WTC11 (cell line): ENCODE results near the gene DLGAP4. TPM values are rescaled to one million over a fixed set of nuclear protein-coding genes. Genes with fewer than 3 reads are reported as not detected.
"Not testable (repeated sequence)": the region's sequence is repeated elsewhere in the genome, so short reads cannot be mapped to it uniquely, and the experiment has no call there.

Experiments
- ATAC-seq: fragments of 200-7000 bp; cut with Tn5 transposase; 2 replicates; pipeline ENCODE4 v1.10.0; 2021; ENCODE audit warnings: mild to moderate bottlenecking, moderate library complexity
- CTCF ChIA-PET: fragments of 300-600 bp; sonication (Branson Sonifier 250); formaldehyde crosslinking; loops from one replicate; lab custom pipeline; 2021; ENCODE audit warnings: antibody characterized with exemption; lab: Charles Lee
- POLR2A ChIA-PET: fragments of 350-600 bp; sonication (Branson Sonifier 250); formaldehyde crosslinking; loops from one replicate; lab custom pipeline; 2021; ENCODE audit warnings: antibody characterized with exemption; lab: Charles Lee
- DNase-seq: peaks from one replicate; pipeline ENCODE4 v3.0.0; 2021; ENCODE audit warnings: low spot score
- H3K27ac Mint-ChIP-seq: 2 replicates; pipeline ENCODE4 v1.8.0; 2021; ENCODE audit warnings: mixed read lengths
- H3K27me3 Mint-ChIP-seq: 2 replicates; pipeline ENCODE4 v1.8.0; 2021; ENCODE audit warnings: low read depth, mild to moderate bottlenecking, moderate library complexity, mixed read lengths
- H3K36me3 Mint-ChIP-seq: 2 replicates; pipeline ENCODE4 v1.8.0; 2021; ENCODE audit warnings: mixed read lengths
- H3K4me1 Mint-ChIP-seq: 2 replicates; pipeline ENCODE4 v1.8.0; 2022; ENCODE audit warnings: mixed read lengths
- H3K4me3 Mint-ChIP-seq: 2 replicates; pipeline ENCODE4 v1.8.0; 2021; ENCODE audit warnings: mild to moderate bottlenecking, moderate library complexity, mixed read lengths
- H3K9me3 Mint-ChIP-seq: 2 replicates; pipeline ENCODE4 v1.8.0; 2021; ENCODE audit warnings: mixed read lengths
- AR ChIP-seq: fragments of 250-450 bp; sonication (Bioruptor Pico); IDR thresholded peaks from 2 replicates; pipeline ENCODE4 v1.9.0; 2021; ENCODE audit warnings: mild to moderate bottlenecking
- ATF1 ChIP-seq: sonication (generic); formaldehyde crosslinking; IDR thresholded peaks from 2 replicates; pipeline ENCODE4 v1.8.1; 2023; ENCODE audit warnings: mild to moderate bottlenecking, moderate library complexity, missing genetic modification reagents
- CREM ChIP-seq: sonication (generic); formaldehyde crosslinking; IDR thresholded peaks from 2 replicates; pipeline ENCODE4 v1.8.1; 2022; ENCODE audit warnings: mild to moderate bottlenecking, missing genetic modification reagents, moderate library complexity
- ERG ChIP-seq: fragments of 250-450 bp; sonication (Bioruptor Pico); IDR thresholded peaks from 2 replicates; pipeline ENCODE4 v1.8.0; 2021; ENCODE audit warnings: mild to moderate bottlenecking
- GRHL2 ChIP-seq: fragments of 250-450 bp; sonication (Bioruptor Pico); IDR thresholded peaks from 2 replicates; pipeline ENCODE4 v1.8.0; 2022; ENCODE audit warnings: mild to moderate bottlenecking, moderate library complexity; ENCODE audit not compliant: insufficient replicate concordance, severe bottlenecking
- MLX ChIP-seq: sonication (generic); formaldehyde crosslinking; IDR thresholded peaks from 2 replicates; pipeline ENCODE4 v1.8.1; 2023; ENCODE audit warnings: mild to moderate bottlenecking, missing genetic modification reagents, moderate library complexity
- NFATC4 ChIP-seq: fragments of 250-450 bp; sonication (Bioruptor Pico); IDR thresholded peaks from 2 replicates; pipeline ENCODE4 v1.9.0; 2021; ENCODE audit warnings: mild to moderate bottlenecking
- PREB ChIP-seq: sonication (generic); formaldehyde crosslinking; IDR thresholded peaks from 2 replicates; pipeline ENCODE4 v1.8.1; 2022; ENCODE audit warnings: mild to moderate bottlenecking, missing genetic modification reagents, moderate library complexity, borderline replicate concordance
- PRRX2 ChIP-seq: fragments of 250-450 bp; sonication (Bioruptor Pico); IDR thresholded peaks from 2 replicates; pipeline ENCODE4 v1.8.0; 2021; ENCODE audit warnings: mild to moderate bottlenecking
- USF2 ChIP-seq: sonication (generic); formaldehyde crosslinking; IDR thresholded peaks from 2 replicates; pipeline ENCODE4 v1.8.1; 2023; ENCODE audit warnings: mild to moderate bottlenecking, missing genetic modification reagents, moderate library complexity
- ZBTB21 ChIP-seq: sonication (generic); formaldehyde crosslinking; IDR thresholded peaks from 2 replicates; pipeline ENCODE4 v1.8.1; 2023; ENCODE audit warnings: mild to moderate bottlenecking, missing genetic modification reagents, borderline replicate concordance
- ZBTB43 ChIP-seq: sonication (generic); formaldehyde crosslinking; IDR thresholded peaks from 2 replicates; pipeline ENCODE4 v1.8.1; 2023; ENCODE audit warnings: mild to moderate bottlenecking, missing genetic modification reagents
- ZNF121 ChIP-seq: sonication (generic); formaldehyde crosslinking; IDR thresholded peaks from 2 replicates; pipeline ENCODE4 v1.8.0; 2023; ENCODE audit warnings: missing genetic modification reagents
- ZNF138 ChIP-seq: sonication (generic); formaldehyde crosslinking; conservative IDR thresholded peaks from 2 replicates; pipeline ENCODE4 v1.8.1; 2022; ENCODE audit warnings: mild to moderate bottlenecking, moderate library complexity, missing genetic modification reagents
- ZNF219 ChIP-seq: sonication (generic); formaldehyde crosslinking; IDR thresholded peaks from 2 replicates; pipeline ENCODE4 v1.8.0; 2023; ENCODE audit warnings: missing genetic modification reagents, mild to moderate bottlenecking, borderline replicate concordance
- ZNF281 ChIP-seq: sonication (generic); formaldehyde crosslinking; IDR thresholded peaks from 2 replicates; pipeline ENCODE4 v1.8.0; 2023; ENCODE audit warnings: mild to moderate bottlenecking, missing genetic modification reagents
- ZNF317 ChIP-seq: sonication (generic); formaldehyde crosslinking; IDR thresholded peaks from 2 replicates; pipeline ENCODE4 v1.8.1; 2023; ENCODE audit warnings: low read depth, mild to moderate bottlenecking, moderate library complexity, missing genetic modification reagents, borderline replicate concordance
- total RNA-seq: library from RNA; stranded (reverse); gene quantifications from 3 replicates; pipeline ENCODE4 v1.2.3, GENCODE V29; 2021

DLGAP4 gene
- total RNA-seq, 1 experiment from 2014 or later = 52.6 TPM

GRCh38 chr20:36378686-36379085 lies 72.5 kb downstream of the DLGAP4 start:
- H3K27ac Mint-ChIP-seq = no peak overlapping the region

GRCh38 chr20:36379914-36380313 lies 73.8 kb downstream of the DLGAP4 start:
- H3K36me3 Mint-ChIP-seq, H3K27me3 Mint-ChIP-seq, H3K9me3 Mint-ChIP-seq, H3K4me1 Mint-ChIP-seq, POLR2A ChIA-PET, H3K27ac Mint-ChIP-seq, DNase-seq, ATAC-seq, H3K4me3 Mint-ChIP-seq: not testable (repeated sequence)
- CTCF ChIA-PET = interaction anchor here (0.7 kb wide), 1 partner anchor 127 kb away, joined by 4 read pairs; no protein-coding TSS in a partner anchor
- peak; percentile 77; the same call in 1 of the 2 replicates for TF ChIP-seq ZNF121 (CRISPR knock-in tag)

More at GRCh38 chr20:36378686-36379085, 72.5 kb downstream of the DLGAP4 start:
- Mint-ChIP-seq H3K36me3 (no peaks in the 10 kb centered on the region), H3K4me1 (no peaks in the 10 kb centered on the region), H3K4me3 (no peak overlapping the region), H3K27me3 (no peaks in the 10 kb centered on the region; the same call in 1 of the 2 replicates), H3K9me3 (no peaks in the 10 kb centered on the region)
- DNase-seq = no peak
- ATAC-seq = no peak
- ChIA-PET CTCF (interaction anchor here (0.9 to 3.2 kb wide), 5 partner anchors 14 to 179 kb away, joined by 3 to 14 read pairs (median 4); no protein-coding TSS in a partner anchor), POLR2A (interaction anchor here (0.6 kb wide), 1 partner anchor 234 kb away, joined by 6 read pairs; no protein-coding TSS in a partner anchor)
- TF ChIP-seq ZNF121 (CRISPR knock-in tag) (no peak), AR (CRISPR knock-in tag) (no peak)

GRCh38 chr20:36384022-36384619 lies 78.0 kb downstream of the DLGAP4 start:
- Mint-ChIP-seq H3K27ac (no peak overlapping the region), H3K4me1 (no peaks in the 10 kb centered on the region), H3K27me3 (no peaks in the 10 kb centered on the region; the same call in 1 of the 2 replicates), H3K4me3 (no peak overlapping the region), H3K36me3 (no peaks in the 10 kb centered on the region), H3K9me3 (no peaks in the 10 kb centered on the region)
- DNase-seq (peak; percentile 88), ATAC-seq (peak; percentile 100)
- CTCF ChIA-PET = interaction anchor here (0.5 to 3.3 kb wide), 24 partner anchors 8 to 1243 kb away, joined by 3 to 36 read pairs (median 5); no protein-coding TSS in a partner anchor
- POLR2A ChIA-PET = interaction anchor here (0.7 to 0.8 kb wide), 4 partner anchors 9 to 78 kb away, joined by 3 to 6 read pairs (median 4); no protein-coding TSS in a partner anchor
- TF ChIP-seq PREB (CRISPR knock-in tag) = peak; percentile 100
- peak; percentile 72 for TF ChIP-seq USF2 (CRISPR knock-in tag)
- TF ChIP-seq ZNF317 (CRISPR knock-in tag) = peak; percentile 85; the same call in 1 of the 2 replicates
- peak; percentile 99 for TF ChIP-seq MLX (CRISPR knock-in tag)
- TF ChIP-seq ERG (CRISPR knock-in tag) = peak; percentile 96
- TF ChIP-seq GRHL2 (CRISPR knock-in tag) = no peak
- peak; percentile 100 for TF ChIP-seq ZNF219
- peak; percentile 96 for TF ChIP-seq CREM
- peak; percentile 95 for TF ChIP-seq ZBTB21
- TF ChIP-seq ZBTB43 (CRISPR knock-in tag) = peak; percentile 99; the same call in 1 of the 2 replicates
- TF ChIP-seq ZNF138 (CRISPR knock-in tag) = peak; percentile 97
- TF ChIP-seq PRRX2 = peak; percentile 97
- peak; percentile 100 for TF ChIP-seq ZNF281 (CRISPR knock-in tag)
- TF ChIP-seq ATF1 (CRISPR knock-in tag) = peak; percentile 98
- 0 out of 2 replicates have a peak, but pooled peaks have one; percentile 64 for TF ChIP-seq NFATC4 (CRISPR knock-in tag)
